ENCODE measurements around the gene NOL9.

- TF ChIP-seq SETDB1 (IDR thresholded peaks at IDR 0.05; ENCODE audit: low read length) (no peak), ARID2 (IDR thresholded peaks at IDR 0.05) (no peak), ARNT (IDR thresholded peaks at IDR 0.05) (no peak), PHF8 (IDR thresholded peaks at IDR 0.05; ENCODE audit: borderline replicate concordance, low read length) (peak; percentile 94; the same call in 1 of the 2 replicates), POLR3A (IDR thresholded peaks at IDR 0.05; ENCODE audit: borderline replicate concordance, extremely low read depth, insufficient read depth, insufficient read length) (no peak), EZH2 (IDR thresholded peaks at IDR 0.05; ENCODE audit: borderline replicate concordance, low read depth, low read length) (no peak), CEBPB (tag; IDR thresholded peaks at IDR 0.05) (peak; percentile 59; the same call in 1 of the 2 replicates), TCF7L2 (IDR thresholded peaks at IDR 0.05; ENCODE audit: low read depth, low read length) (no peak), ZNF174 (CRISPR knock-in tag; IDR thresholded peaks at IDR 0.05) (no peak), TSHZ1 (CRISPR knock-in tag; IDR thresholded peaks at IDR 0.05) (no peak), ZNF512 (tag; IDR thresholded peaks at IDR 0.05) (no peak), TCF7 (IDR thresholded peaks at IDR 0.05; ENCODE audit: borderline replicate concordance) (no peak; the same call in 1 of the 2 replicates), ZNF146 (CRISPR knock-in tag; IDR thresholded peaks at IDR 0.05; ENCODE audit: unreplicated experiment) (no peak)
Measured at GRCh38 chr1:6554031-6554906, at the start of gene NOL9.
